GM18511 (cell line): Measurements from ENCODE around the gene CASZ1.

Source experiments
- ATAC-seq: cut with Tn5 transposase; IDR thresholded peaks from one replicate; pipeline ENCODE4 v1.9.1; 2021; ENCODE audit warnings: mild to moderate bottlenecking, moderate library complexity; ENCODE audit not compliant: unreplicated experiment

Gene CASZ1

DNA sequence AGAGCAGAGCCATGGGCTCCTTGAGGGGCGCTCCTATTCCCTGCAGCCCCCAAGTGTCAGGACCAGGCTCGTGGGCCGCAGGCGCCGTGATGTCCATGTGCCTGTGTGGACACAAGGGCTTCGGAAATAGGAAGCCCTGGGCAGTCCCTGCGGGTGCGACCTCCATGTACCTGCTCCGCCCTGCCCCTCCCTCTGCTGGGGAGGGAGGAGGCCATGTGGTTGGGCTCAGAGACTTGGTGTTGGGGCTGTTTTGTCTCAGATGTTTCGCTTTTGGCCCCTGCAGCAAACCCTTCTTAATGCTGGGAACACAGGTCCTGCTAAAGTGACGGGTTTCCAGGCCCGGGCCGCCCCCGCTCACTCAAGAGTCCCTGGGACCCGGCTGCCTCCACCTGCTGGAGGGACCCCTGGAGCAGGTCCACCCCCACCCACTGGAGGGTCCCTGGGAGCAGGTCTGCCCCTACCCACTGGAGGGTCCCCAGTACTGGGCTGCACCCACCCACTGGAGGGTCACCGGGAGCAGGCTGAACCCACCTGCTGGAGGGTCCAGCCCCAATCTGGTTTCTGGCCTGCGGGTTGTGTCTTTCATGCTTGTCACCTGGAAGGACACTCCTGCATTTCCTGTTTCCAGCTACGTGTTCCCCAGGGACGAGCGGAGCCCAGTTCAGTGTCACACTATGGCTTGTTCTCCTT lies 165.2 kb downstream of the CASZ1 start:
- ATAC-seq: no peak

DNA sequence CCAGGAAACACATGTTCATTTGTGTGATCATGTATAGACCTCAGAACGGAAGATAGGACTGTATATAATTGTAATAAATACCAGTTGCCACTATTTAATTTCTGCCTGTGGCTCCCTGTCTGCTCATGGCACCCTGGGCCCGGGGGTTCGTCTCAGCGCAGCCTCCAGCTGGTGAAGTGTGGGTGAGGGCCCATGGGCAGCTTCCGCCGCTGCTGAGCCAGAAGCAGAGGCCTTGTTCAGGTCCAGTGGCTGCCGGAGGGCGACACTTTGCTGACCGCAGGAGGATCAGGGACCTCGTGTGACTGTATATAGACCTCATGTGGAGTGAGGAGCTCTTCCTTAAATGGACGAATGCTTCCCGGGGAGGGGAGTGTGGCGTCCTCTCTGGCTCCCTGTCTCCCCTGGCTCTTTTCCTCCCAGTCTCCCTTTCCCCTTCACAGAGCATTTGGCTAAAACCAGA lies 165.8 kb downstream of the CASZ1 start:
- no peak for ATAC-seq

GRCh38 chr1:10629816-10630571 lies 166.5 kb downstream of the CASZ1 start:
- ATAC-seq: no peak

GRCh38 chr1:10629091-10629815 lies 167.2 kb downstream of the CASZ1 start:
- ATAC-seq: no peak

GRCh38 chr1:10628685-10629084 lies 167.8 kb downstream of the CASZ1 start:
- ATAC-seq: no peak

- ATAC-seq: no peak
Measured at GRCh38 chr1:10626791-10627410, 169.5 kb downstream of the CASZ1 start.

GRCh38 chr1:10626131-10626731 lies 170.2 kb downstream of the CASZ1 start:
- ATAC-seq: no peak

DNA sequence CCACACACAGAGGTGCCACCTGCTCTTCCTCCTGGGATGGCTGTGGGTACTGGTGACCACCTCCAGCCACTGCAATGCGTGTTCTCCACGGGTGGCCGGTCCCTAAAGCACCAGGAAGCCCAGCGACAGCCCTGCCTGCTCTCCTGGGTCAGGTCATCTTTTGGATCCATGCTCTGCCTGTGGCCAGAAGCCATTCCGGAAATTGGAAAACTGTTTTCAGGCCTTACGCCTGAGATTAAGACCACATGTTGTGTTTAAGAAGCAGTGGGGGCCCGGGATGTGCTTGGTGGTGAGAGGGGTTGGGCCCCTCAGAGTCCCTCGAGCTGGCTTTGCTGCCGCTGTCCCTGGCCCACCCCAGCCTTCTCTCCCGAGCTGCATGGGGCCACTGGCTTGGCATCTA lies 170.9 kb downstream of the CASZ1 start:
- no peak for ATAC-seq

- ATAC-seq: no peak
Measured at GRCh38 chr1:10625076-10625475, 171.4 kb downstream of the CASZ1 start.

- no peak for ATAC-seq
Measured at GRCh38 chr1:10624256-10625050, 172.0 kb downstream of the CASZ1 start.

DNA sequence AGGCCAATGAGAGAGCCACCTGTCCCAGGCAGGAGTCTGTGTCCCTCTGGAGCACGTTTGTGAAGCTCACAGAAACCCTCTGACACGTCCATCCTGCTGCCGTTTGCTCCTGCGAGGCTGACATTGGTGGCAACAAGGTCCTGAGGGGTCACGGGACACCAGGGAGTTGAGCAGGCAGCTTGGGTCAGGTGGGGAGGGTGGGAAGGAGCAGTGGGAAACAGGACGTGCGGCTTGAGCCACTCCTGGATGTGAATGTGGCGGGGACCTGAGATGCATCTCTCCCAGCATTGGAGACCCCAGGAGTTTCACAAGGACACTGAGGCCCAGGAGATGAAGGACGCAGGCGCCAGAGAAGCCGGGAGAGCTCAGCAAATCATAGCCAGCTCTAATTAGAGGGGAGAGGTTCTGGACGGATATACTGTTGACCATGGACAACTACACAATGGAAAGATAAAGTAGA lies 172.7 kb downstream of the CASZ1 start:
- no peak for ATAC-seq

DNA sequence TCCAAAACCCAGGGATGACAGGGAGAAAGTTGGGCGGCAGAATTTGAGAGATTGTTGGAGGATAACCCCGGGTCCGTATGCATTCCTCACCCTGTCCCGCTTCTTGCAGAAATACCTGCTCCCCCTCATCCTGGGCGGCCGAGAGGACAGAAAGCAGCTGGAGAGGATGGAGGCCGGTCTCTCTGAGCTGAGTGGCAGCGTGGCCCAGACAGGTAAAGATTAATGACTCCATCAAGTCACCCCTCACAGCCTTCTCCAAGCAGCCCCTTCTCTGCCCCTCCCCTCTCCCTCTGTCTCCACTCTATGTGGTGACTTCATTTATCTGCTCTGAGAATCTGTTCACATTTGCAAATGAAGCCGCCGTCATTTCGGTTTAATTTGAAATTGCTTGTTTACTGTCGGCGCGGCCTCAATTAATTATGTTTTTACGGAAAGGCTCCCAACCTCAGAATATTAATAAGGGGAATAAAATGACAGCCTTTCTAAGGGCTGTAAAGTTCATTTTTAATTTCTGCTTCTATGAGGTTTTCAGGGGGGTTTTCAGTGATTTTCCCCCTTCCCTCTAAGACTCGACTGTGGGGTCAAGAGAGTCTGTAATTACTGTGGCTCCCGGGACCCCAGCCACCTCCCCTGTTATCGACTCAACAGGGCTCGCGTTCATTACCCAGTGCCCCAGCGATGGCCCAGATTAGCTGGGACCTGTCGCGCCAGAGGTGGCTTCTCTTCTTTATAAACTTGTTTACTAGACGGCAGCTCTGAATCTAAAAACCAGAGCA lies 173.3 kb downstream of the CASZ1 start:
- ATAC-seq: no peak

GRCh38 chr1:10621906-10622305 lies 174.5 kb downstream of the CASZ1 start:
- no peak for ATAC-seq

GRCh38 chr1:10620776-10621175 lies 175.7 kb downstream of the CASZ1 start:
- no peak for ATAC-seq

DNA sequence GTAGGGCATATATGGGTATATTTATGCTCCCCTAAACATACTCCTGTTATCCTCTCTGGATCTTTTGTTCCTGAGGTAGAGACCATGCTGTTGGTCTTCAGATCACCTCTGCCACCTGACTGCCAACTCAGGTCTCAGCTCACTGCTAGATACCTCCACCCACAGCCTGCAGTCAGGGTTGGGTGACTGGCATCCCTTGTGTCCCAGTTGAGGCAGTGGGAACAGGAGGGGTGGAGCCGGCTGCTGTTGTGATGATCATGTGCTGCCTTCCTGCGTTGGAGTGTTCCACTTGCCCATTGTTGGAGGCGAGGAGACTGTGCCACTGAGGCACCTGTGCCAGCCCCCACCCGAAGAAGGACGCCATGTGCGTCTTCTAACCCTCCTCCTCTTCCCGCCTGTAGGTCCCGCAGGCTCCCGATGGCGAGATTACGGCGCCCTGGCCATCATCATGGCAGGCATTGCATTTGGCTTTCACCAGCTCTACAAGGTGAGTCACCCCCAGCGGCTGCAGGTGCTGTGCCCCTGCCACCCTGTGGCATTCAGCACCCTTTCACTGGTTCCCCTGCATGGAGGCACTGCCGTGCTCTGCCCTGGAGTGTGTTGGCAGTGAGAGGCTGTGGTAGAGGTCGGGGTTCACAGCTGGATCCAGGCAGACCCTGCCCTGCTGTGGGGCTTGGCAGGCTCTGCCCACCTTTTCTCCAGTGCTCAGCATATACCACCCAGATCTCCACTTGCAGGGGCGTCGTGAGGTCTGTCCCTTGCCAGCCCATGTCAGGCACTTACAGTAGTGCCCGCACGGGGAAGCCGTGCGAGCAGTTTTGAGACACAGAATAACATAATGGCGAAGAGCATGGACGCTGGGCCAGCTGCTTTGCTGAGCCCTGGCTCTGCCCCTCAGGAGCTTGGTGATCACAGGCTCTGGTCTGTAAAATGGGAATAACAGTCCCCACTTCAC lies 178.2 kb downstream of the CASZ1 start:
- ATAC-seq: no peak

GRCh38 chr1:10617318-10617717 lies 179.1 kb downstream of the CASZ1 start:
- no peak for ATAC-seq

DNA sequence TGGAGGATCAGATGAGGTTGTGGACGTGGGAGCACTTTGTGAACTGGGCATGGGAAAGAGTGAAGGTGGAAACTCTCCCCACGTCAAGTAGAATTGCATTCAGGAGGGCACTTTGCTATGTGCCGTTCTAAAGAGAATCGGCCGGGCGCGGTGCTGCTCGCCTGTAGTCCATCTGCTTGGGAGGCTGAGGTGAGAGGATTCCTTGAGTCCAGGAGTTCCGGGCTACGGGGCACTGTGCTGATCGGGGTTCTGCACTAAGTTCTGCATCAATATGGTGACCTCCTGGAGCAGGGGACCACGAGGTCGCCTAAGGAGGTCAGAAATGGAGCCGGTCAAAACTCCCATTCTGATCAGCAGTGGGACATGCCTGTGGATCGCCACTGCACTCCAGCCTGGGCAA lies 179.8 kb downstream of the CASZ1 start:
- no peak for ATAC-seq
